ENCODE data around the gene CREB3L1.

Gene CREB3L1

DNA sequence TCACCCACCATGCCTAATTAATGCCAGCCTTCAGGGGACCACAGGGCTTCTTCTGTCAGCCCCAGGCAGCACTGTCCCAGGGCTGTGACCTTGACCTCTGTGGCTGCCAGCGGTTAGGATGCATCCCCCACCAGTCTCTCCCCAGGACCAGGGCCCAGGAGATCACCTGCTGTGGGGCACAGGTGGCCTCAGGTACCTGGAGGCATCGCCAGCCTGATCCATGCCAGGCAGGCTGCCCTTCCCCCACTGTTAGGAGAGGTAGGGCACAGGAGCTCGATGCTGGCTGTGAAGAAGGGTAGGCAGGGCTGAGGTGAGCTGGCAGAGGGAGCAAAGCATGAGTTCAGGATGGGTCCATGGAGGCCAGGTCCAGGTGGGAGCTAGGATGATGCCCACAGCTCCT lies 87.3 kb downstream of the CREB3L1 start:
- no peak for DNase-seq (ENCODE audit: low read depth in 1 of 2, low spot score in 1 of 2)
- in situ Hi-C loops (cut with HindIII; ENCODE audit: low pct_unique_long_range_greater_than_20kb, low sequenced_read_pairs), result no loop called here
- no peak for TF ChIP-seq JUND (IDR thresholded peaks at IDR 0.05; ENCODE audit: low read depth)

DNA sequence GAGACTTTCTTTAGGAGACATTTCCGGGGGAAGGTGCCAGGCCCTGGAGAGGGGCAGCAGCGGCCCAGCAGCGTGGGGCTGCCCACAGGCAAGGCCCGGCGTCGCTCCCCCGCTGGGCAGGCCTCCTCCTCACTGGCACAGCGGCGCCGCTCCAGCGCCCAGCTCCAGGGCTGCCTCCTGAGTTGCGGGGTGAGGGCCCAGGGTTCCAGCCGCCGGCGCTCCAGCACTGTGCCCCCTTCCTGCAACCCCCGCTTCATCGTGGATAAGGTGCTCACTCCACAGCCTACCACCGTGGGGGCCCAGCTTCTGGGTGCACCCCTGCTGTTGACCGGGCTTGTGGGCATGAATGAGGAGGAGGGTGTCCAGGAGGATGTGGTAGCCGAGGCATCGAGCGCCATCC lies 88.8 kb downstream of the CREB3L1 start:
- TF ChIP-seq JUND (IDR thresholded peaks at IDR 0.05; ENCODE audit: low read depth), result no peak
- no peak for DNase-seq (ENCODE audit: low read depth in 1 of 2, low spot score in 1 of 2)
- in situ Hi-C loops (cut with HindIII; ENCODE audit: low pct_unique_long_range_greater_than_20kb, low sequenced_read_pairs), result no loop called here

DNA sequence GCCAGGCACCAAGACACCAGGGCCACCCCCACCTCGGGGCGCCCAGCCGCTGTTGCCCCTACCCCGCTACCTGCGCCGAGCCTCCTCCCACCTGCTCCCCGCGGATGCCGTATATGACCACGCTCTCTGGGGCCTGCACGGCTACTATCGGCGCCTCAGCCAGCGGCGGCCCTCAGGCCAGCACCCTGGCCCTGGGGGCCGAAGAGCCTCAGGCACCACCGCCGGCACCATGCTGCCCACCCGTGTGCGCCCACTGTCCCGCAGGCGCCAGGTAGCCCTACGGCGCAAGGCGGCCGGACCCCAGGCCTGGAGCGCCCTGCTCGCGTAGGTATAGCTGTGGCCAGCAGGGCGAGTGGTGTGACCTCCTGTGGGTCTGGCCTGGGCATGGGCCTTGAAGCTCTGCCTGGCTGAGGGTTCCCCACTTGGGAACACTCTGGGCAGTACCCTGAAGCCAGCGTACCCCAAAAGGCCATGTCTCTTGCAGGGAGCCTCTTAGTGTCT lies 89.2 kb downstream of the CREB3L1 start:
- in situ Hi-C loops (cut with HindIII; ENCODE audit: low pct_unique_long_range_greater_than_20kb, low sequenced_read_pairs), result no loop called here
- TF ChIP-seq JUND (IDR thresholded peaks at IDR 0.05; ENCODE audit: low read depth), result no peak
- DNase-seq (ENCODE audit: low read depth in 1 of 2, low spot score in 1 of 2), result no peak

DNA sequence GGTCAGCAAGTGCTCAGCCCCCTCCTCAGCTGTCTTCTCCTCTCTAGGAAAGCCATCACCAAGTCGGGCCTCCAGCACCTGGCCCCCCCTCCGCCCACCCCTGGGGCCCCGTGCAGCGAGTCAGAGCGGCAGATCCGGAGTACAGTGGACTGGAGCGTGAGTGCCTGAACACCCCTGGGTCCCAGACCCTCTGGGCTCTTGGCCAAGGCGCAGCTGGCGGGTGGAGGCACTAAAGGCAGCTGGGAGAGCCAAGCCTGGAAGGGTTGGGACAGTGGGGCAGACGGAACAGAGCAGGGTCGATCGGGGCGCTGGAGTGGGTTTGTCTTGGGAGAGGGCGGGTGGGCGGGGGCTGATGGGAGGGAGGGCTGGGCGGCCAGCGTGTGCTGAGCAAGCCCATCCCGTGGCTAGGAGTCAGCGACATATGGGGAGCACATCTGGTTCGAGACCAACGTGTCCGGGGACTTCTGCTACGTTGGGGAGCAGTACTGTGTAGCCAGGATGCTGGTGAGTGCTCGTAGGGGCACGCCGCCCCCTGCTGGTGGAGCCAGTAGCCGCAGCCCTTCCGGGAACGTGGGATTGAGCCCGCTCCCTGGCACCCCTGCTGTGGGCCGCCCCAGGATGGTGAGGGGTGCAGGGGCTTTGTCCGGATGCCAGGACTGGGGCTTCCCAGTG lies 89.9 kb downstream of the CREB3L1 start:
- no peak for DNase-seq (ENCODE audit: low read depth in 1 of 2, low spot score in 1 of 2)
- in situ Hi-C loops (cut with HindIII; ENCODE audit: low pct_unique_long_range_greater_than_20kb, low sequenced_read_pairs), result no loop called here
- TF ChIP-seq JUND (IDR thresholded peaks at IDR 0.05; ENCODE audit: low read depth), result no peak

DNA sequence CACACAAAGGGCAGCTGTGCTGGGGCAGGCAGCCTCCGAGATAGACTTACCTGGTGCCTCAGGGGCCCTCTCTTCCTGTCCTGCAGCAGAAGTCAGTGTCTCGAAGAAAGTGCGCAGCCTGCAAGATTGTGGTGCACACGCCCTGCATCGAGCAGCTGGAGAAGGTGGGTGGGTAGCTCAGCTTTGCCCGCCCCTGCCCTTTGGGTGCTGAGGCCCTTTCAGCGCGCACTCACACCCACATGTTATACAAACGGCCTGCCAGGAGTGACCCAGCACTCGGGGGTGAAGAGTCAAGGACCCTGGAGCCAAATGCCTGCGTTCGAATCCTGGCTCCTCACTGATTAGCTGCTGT lies 90.4 kb downstream of the CREB3L1 start:
- in situ Hi-C loops (cut with HindIII; ENCODE audit: low pct_unique_long_range_greater_than_20kb, low sequenced_read_pairs), result no loop called here
- TF ChIP-seq JUND (IDR thresholded peaks at IDR 0.05; ENCODE audit: low read depth), result no peak

DNA sequence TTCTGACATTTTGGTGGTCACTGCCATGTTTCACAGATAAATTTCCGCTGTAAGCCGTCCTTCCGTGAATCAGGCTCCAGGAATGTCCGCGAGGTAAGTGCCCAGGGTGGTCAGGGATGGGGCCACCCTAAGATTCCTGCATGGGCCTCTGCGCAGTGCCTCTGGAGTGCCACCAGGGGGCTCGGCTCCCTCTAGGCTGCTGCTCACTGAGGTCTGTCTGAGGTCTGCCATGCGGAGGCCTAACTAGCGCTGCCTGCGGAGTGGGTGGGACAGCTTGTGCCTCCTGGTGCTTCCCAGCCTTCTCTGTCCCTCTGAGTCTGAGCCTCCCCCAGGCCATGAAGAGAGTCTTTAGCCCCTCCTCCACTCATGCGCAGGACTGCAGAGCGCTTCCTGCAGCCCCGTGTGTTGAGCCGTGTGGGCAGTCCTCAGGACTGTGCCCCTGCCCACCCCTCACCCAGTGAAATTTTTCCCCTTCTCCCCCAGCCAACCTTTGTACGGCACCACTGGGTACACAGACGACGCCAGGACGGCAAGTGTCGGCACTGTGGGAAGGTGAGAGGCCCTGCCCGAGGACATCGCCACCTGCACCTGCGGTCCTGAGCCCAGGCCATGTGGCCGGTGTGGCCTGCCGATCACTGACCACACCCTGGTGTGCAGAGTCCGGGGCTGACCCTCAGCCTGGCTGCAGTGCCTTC lies 92.1 kb downstream of the CREB3L1 start:
- in situ Hi-C loops (cut with HindIII; ENCODE audit: low pct_unique_long_range_greater_than_20kb, low sequenced_read_pairs), result no loop called here
- DNase-seq (ENCODE audit: low read depth in 1 of 2, low spot score in 1 of 2), result peak; percentile 73 to 80
- TF ChIP-seq JUND (IDR thresholded peaks at IDR 0.05; ENCODE audit: low read depth), result no peak

More for the DNA sequence above, 90.4 kb downstream of the CREB3L1 start:
- no peak for DNase-seq (ENCODE audit: low read depth in 1 of 2, low spot score in 1 of 2)

DNA sequence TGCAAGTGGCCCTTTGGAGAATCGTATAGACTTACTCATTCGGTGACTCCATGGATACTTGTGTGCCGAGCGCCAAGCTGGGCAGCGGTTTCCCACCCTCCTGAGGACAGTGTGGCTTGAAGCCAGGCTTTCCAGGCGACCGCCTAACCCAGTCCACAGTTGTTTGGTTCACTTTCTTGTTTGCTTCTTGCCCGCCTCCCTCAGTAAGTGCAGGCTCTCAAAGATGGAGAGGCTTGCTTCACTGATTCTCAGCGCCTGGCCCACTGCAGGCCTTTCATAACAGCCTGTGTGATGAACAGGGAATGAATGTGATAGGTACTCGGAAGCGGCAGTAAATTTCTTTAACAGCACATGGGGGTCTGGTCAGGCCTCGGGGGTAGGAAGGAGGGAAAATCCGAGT lies 92.8 kb downstream of the CREB3L1 start:
- no peak for TF ChIP-seq JUND (IDR thresholded peaks at IDR 0.05; ENCODE audit: low read depth)
- DNase-seq (ENCODE audit: low read depth in 1 of 2, low spot score in 1 of 2), result no peak
- in situ Hi-C loops (cut with HindIII; ENCODE audit: low pct_unique_long_range_greater_than_20kb, low sequenced_read_pairs), result no loop called here
